Measurements from ENCODE around the gene ALG3. TPM values are rescaled to one million over a fixed set of nuclear protein-coding genes. Genes with fewer than 3 reads are reported as not detected.

The ALG3 gene
- total RNA-seq, 1 experiment from 2014 or later, result 72.7 TPM

GRCh38 chr3:184209146-184209923, 39.4 kb downstream of the ALG3 start:
- H3K9me3 ChIP-seq (ENCODE audit: control insufficient read depth, insufficient read depth, low read depth, low read length), result no peaks in the 10 kb centered on the region
- H3K27me3 ChIP-seq (ENCODE audit: control insufficient read depth, insufficient read depth, low read length), result no peaks in the 10 kb centered on the region
- no peaks in the 10 kb centered on the region for H3K4me1 ChIP-seq (ENCODE audit: control insufficient read depth, insufficient read depth, low read length)
- H3K27ac ChIP-seq (ENCODE audit: low read length), result no peak overlapping the region
- TF ChIP-seq TCF7L2 (IDR thresholded peaks at IDR 0.05; ENCODE audit: low read depth, low read length) (no peak), SIN3A (IDR thresholded peaks at IDR 0.05; ENCODE audit: borderline replicate concordance, insufficient read depth, low read depth, low read length) (no peak), REST (IDR thresholded peaks at IDR 0.05; ENCODE audit: insufficient read depth in 1 of 2, low read depth in 2 of 2, low read length in 1 of 2) (no peak), CTCF (IDR thresholded peaks at IDR 0.05) (no peak), POLR2AphosphoS5 (IDR thresholded peaks at IDR 0.05; ENCODE audit: low read depth, low read length) (no peak)
- ATAC-seq (no peak), DNase-seq (ENCODE audit: low read depth, low spot score) (no peak)
- intact Hi-C loops (cut with micrococcal nuclease; ENCODE audit: unreplicated experiment), result no loop called here
- no peak overlapping the region for H3K4me3 ChIP-seq (ENCODE audit: low read depth in 2 of 2, low read length in 2 of 2)
- ChIA-PET POLR2A (interaction anchor here (0.5 kb wide), 1 partner anchor 51 kb away, joined by 4 read pairs; no protein-coding TSS in a partner anchor), CTCF (no interaction called here)
- no peaks in the 10 kb centered on the region for H3K36me3 ChIP-seq (ENCODE audit: control insufficient read depth, insufficient read depth, low read length)
- in situ Hi-C loops (cut with HindIII; ENCODE audit: low pct_unique_long_range_greater_than_20kb, low sequenced_read_pairs), result no loop called here
- no TSS peak for BruUV-seq (replicated peaks)

GRCh38 chr3:184203526-184203925, 45.2 kb downstream of the ALG3 start:
- TF ChIP-seq SIN3A (IDR thresholded peaks at IDR 0.05; ENCODE audit: borderline replicate concordance, insufficient read depth, low read depth, low read length) (no peak), REST (IDR thresholded peaks at IDR 0.05; ENCODE audit: insufficient read depth in 1 of 2, low read depth in 2 of 2, low read length in 1 of 2) (no peak)
- intact Hi-C loops (cut with micrococcal nuclease; ENCODE audit: unreplicated experiment) (no loop called here), in situ Hi-C loops (cut with HindIII; ENCODE audit: low pct_unique_long_range_greater_than_20kb, low sequenced_read_pairs) (no loop called here)
- ChIA-PET POLR2A (interaction anchor here (0.5 kb wide), 1 partner anchor 14 kb away, joined by 4 read pairs; no protein-coding TSS in a partner anchor), CTCF (interaction anchor here (0.6 kb wide), 1 partner anchor 23 kb away, joined by 9 read pairs; no protein-coding TSS in a partner anchor)
- Histone ChIP-seq H3K9me3 (ENCODE audit: control insufficient read depth, insufficient read depth, low read depth, low read length) (no peaks in the 10 kb centered on the region), H3K27ac (ENCODE audit: low read length) (no peak overlapping the region), H3K36me3 (ENCODE audit: control insufficient read depth, insufficient read depth, low read length) (no peaks in the 10 kb centered on the region), H3K4me3 (ENCODE audit: low read depth in 2 of 2, low read length in 2 of 2) (no peak overlapping the region), H3K27me3 (ENCODE audit: control insufficient read depth, insufficient read depth, low read length) (no peaks in the 10 kb centered on the region), H3K4me1 (ENCODE audit: control insufficient read depth, insufficient read depth, low read length) (no peaks in the 10 kb centered on the region)
- no peak for ATAC-seq
- BruUV-seq (replicated peaks), result no TSS peak
- DNase-seq (ENCODE audit: low read depth, low spot score), result no peak

All from Panc1 (cell line).